WTC11 (cell line): ENCODE measurements around the gene PEAK3. TPM values are rescaled to one million over a fixed set of nuclear protein-coding genes. Genes with fewer than 3 reads are reported as not detected.

Experiments used
- ELF4 ChIP-seq: sonication (generic); formaldehyde crosslinking; IDR thresholded peaks from 2 replicates; pipeline ENCODE4 v1.8.1; 2022; ENCODE audit warnings: low read depth, mild to moderate bottlenecking, moderate library complexity, missing genetic modification reagents
- GABPB1 ChIP-seq: sonication (generic); formaldehyde crosslinking; IDR thresholded peaks from 2 replicates; pipeline ENCODE4 v1.8.1; 2023; ENCODE audit warnings: mild to moderate bottlenecking, missing genetic modification reagents
- IRF2 ChIP-seq: sonication (generic); formaldehyde crosslinking; IDR thresholded peaks from 2 replicates; pipeline ENCODE4 v1.8.0; 2022; ENCODE audit warnings: low read depth, missing genetic modification reagents, borderline replicate concordance
- KAT7 ChIP-seq: sonication (generic); formaldehyde crosslinking; IDR thresholded peaks from 2 replicates; pipeline ENCODE4 v1.8.1; 2023; ENCODE audit warnings: missing genetic modification reagents, mild to moderate bottlenecking, borderline replicate concordance
- NR2C2 ChIP-seq: sonication (generic); formaldehyde crosslinking; IDR thresholded peaks from 2 replicates; pipeline ENCODE4 v1.8.0; 2022; ENCODE audit warnings: mild to moderate bottlenecking, missing genetic modification reagents
- NR3C1 ChIP-seq: sonication (generic); formaldehyde crosslinking; conservative IDR thresholded peaks from 2 replicates; pipeline ENCODE4 v1.8.1; 2023; ENCODE audit warnings: low read depth, mild to moderate bottlenecking, missing genetic modification reagents
- SP1 ChIP-seq: sonication (generic); formaldehyde crosslinking; conservative IDR thresholded peaks from 2 replicates; pipeline ENCODE4 v1.8.1; 2022; ENCODE audit warnings: missing genetic modification reagents
- TEAD1 ChIP-seq: sonication (generic); formaldehyde crosslinking; IDR thresholded peaks from 2 replicates; pipeline ENCODE4 v1.8.0; 2022; ENCODE audit warnings: mild to moderate bottlenecking, missing genetic modification reagents
- total RNA-seq: library from RNA; stranded (reverse); gene quantifications from 3 replicates; pipeline ENCODE4 v1.2.3, GENCODE V29; 2021
- TF ChIP-seq, protein P1 (sequence below): sonication (generic); formaldehyde crosslinking; IDR thresholded peaks from 2 replicates; pipeline ENCODE4 v1.8.1; 2023; ENCODE audit warnings: mild to moderate bottlenecking, moderate library complexity, missing genetic modification reagents
- TF ChIP-seq, protein P2 (sequence below): sonication (generic); formaldehyde crosslinking; IDR thresholded peaks from 2 replicates; pipeline ENCODE4 v1.8.1; 2023; ENCODE audit warnings: mild to moderate bottlenecking, missing genetic modification reagents, borderline replicate concordance
- TF ChIP-seq, protein P3 (sequence below): sonication (generic); formaldehyde crosslinking; IDR thresholded peaks from 2 replicates; pipeline ENCODE4 v1.8.0; 2023; ENCODE audit warnings: missing genetic modification reagents, mild to moderate bottlenecking, borderline replicate concordance
- TF ChIP-seq, protein P4 (sequence below): sonication (generic); formaldehyde crosslinking; IDR thresholded peaks from 2 replicates; pipeline ENCODE4 v1.8.1; 2023; ENCODE audit warnings: mild to moderate bottlenecking, missing genetic modification reagents
- TF ChIP-seq, protein P5 (sequence below): sonication (generic); formaldehyde crosslinking; IDR thresholded peaks from 2 replicates; pipeline ENCODE4 v1.8.1; 2022; ENCODE audit warnings: missing genetic modification reagents, borderline replicate concordance
- TF ChIP-seq, protein P6 (sequence below): fragments of 200-600 bp; IDR thresholded peaks from 2 replicates; pipeline ENCODE4 v1.8.0; 2022; ENCODE audit warnings: antibody characterized with exemption

PEAK3 gene
- total RNA-seq, 1 experiment from 2014 or later = not detected

DNA sequence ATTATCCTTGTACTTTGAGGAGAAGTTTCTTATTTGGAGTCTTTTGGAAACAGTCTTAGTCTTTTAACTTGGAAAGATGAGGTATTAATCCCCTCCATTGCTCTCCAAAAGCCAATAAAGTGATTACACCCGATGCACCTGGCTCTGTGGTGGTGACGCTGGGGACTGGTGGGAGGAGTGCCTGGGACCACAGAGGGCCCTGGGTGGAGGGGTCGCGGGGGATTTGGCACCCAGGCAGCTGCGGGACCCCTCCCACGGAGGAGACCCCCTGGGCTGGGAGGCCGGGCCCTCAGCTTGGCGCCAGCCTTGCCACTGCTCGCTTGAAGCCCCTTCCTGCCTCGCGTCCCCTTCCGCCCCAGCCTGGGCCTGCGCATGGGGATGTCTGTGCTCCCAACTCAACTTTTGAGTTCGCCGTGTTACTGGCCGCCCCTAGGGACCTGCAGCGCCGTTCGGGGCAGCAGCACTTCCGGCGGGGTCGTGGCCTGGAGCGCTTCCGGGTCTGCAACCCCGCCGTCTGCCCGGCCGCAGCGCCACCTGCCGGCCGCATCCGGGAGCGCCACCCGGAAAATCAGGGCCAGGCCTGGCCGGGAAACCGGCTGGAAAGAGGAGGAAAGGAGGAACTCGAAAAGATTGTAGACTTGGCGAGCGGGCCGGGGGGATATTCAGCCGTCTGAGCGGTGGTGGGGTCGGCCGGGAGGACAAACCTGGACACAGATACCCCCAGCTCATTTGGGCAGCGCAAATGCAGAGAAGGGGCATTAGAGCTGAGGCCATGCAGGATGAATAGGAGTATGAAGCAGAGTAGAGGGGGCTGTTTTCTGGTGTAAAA is 8.4 kb downstream of the PEAK3 start (continued):
- TF ChIP-seq NR3C1 (CRISPR knock-in tag) (peak; percentile 86; the same call in 1 of the 2 replicates), TEAD1 (CRISPR knock-in tag) (peak; percentile 72), KAT7 (CRISPR knock-in tag) (peak; percentile 69; the same call in 1 of the 2 replicates), GABPB1 (CRISPR knock-in tag) (peak; percentile 78), SP1 (peak; percentile 73; the same call in 1 of the 2 replicates), NR2C2 (CRISPR knock-in tag) (peak; percentile 94), IRF2 (CRISPR knock-in tag) (no peak), ELF4 (CRISPR knock-in tag) (0 out of 2 replicates have a peak, but pooled peaks have one; percentile 49)
- TF ChIP-seq, protein P1, sequence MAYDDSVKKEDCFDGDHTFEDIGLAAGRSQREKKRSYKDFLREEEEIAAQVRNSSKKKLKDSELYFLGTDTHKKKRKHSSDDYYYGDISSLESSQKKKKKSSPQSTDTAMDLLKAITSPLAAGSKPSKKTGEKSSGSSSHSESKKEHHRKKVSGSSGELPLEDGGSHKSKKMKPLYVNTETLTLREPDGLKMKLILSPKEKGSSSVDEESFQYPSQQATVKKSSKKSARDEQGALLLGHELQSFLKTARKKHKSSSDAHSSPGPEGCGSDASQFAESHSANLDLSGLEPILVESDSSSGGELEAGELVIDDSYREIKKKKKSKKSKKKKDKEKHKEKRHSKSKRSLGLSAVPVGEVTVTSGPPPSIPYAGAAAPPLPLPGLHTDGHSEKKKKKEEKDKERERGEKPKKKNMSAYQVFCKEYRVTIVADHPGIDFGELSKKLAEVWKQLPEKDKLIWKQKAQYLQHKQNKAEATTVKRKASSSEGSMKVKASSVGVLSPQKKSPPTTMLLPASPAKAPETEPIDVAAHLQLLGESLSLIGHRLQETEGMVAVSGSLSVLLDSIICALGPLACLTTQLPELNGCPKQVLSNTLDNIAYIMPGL = peak; percentile 92
- TF ChIP-seq, protein P2, sequence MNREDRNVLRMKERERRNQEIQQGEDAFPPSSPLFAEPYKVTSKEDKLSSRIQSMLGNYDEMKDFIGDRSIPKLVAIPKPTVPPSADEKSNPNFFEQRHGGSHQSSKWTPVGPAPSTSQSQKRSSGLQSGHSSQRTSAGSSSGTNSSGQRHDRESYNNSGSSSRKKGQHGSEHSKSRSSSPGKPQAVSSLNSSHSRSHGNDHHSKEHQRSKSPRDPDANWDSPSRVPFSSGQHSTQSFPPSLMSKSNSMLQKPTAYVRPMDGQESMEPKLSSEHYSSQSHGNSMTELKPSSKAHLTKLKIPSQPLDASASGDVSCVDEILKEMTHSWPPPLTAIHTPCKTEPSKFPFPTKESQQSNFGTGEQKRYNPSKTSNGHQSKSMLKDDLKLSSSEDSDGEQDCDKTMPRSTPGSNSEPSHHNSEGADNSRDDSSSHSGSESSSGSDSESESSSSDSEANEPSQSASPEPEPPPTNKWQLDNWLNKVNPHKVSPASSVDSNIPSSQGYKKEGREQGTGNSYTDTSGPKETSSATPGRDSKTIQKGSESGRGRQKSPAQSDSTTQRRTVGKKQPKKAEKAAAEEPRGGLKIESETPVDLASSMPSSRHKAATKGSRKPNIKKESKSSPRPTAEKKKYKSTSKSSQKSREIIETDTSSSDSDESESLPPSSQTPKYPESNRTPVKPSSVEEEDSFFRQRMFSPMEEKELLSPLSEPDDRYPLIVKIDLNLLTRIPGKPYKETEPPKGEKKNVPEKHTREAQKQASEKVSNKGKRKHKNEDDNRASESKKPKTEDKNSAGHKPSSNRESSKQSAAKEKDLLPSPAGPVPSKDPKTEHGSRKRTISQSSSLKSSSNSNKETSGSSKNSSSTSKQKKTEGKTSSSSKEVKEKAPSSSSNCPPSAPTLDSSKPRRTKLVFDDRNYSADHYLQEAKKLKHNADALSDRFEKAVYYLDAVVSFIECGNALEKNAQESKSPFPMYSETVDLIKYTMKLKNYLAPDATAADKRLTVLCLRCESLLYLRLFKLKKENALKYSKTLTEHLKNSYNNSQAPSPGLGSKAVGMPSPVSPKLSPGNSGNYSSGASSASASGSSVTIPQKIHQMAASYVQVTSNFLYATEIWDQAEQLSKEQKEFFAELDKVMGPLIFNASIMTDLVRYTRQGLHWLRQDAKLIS = no peak
- TF ChIP-seq, protein P3, sequence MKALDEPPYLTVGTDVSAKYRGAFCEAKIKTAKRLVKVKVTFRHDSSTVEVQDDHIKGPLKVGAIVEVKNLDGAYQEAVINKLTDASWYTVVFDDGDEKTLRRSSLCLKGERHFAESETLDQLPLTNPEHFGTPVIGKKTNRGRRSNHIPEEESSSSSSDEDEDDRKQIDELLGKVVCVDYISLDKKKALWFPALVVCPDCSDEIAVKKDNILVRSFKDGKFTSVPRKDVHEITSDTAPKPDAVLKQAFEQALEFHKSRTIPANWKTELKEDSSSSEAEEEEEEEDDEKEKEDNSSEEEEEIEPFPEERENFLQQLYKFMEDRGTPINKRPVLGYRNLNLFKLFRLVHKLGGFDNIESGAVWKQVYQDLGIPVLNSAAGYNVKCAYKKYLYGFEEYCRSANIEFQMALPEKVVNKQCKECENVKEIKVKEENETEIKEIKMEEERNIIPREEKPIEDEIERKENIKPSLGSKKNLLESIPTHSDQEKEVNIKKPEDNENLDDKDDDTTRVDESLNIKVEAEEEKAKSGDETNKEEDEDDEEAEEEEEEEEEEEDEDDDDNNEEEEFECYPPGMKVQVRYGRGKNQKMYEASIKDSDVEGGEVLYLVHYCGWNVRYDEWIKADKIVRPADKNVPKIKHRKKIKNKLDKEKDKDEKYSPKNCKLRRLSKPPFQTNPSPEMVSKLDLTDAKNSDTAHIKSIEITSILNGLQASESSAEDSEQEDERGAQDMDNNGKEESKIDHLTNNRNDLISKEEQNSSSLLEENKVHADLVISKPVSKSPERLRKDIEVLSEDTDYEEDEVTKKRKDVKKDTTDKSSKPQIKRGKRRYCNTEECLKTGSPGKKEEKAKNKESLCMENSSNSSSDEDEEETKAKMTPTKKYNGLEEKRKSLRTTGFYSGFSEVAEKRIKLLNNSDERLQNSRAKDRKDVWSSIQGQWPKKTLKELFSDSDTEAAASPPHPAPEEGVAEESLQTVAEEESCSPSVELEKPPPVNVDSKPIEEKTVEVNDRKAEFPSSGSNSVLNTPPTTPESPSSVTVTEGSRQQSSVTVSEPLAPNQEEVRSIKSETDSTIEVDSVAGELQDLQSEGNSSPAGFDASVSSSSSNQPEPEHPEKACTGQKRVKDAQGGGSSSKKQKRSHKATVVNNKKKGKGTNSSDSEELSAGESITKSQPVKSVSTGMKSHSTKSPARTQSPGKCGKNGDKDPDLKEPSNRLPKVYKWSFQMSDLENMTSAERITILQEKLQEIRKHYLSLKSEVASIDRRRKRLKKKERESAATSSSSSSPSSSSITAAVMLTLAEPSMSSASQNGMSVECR (CRISPR knock-in tag) = 0 out of 2 replicates have a peak, but pooled peaks have one; percentile 72
- TF ChIP-seq, protein P4, sequence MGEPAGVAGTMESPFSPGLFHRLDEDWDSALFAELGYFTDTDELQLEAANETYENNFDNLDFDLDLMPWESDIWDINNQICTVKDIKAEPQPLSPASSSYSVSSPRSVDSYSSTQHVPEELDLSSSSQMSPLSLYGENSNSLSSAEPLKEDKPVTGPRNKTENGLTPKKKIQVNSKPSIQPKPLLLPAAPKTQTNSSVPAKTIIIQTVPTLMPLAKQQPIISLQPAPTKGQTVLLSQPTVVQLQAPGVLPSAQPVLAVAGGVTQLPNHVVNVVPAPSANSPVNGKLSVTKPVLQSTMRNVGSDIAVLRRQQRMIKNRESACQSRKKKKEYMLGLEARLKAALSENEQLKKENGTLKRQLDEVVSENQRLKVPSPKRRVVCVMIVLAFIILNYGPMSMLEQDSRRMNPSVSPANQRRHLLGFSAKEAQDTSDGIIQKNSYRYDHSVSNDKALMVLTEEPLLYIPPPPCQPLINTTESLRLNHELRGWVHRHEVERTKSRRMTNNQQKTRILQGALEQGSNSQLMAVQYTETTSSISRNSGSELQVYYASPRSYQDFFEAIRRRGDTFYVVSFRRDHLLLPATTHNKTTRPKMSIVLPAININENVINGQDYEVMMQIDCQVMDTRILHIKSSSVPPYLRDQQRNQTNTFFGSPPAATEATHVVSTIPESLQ (CRISPR knock-in tag) = 0 out of 2 replicates have a peak, but pooled peaks have one; percentile 78
- TF ChIP-seq, protein P5, sequence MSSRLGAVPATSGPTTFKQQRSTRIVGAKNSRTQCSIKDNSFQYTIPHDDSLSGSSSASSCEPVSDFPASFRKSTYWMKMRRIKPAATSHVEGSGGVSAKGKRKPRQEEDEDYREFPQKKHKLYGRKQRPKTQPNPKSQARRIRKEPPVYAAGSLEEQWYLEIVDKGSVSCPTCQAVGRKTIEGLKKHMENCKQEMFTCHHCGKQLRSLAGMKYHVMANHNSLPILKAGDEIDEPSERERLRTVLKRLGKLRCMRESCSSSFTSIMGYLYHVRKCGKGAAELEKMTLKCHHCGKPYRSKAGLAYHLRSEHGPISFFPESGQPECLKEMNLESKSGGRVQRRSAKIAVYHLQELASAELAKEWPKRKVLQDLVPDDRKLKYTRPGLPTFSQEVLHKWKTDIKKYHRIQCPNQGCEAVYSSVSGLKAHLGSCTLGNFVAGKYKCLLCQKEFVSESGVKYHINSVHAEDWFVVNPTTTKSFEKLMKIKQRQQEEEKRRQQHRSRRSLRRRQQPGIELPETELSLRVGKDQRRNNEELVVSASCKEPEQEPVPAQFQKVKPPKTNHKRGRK (CRISPR knock-in tag) = no peak
- TF ChIP-seq, protein P6, sequence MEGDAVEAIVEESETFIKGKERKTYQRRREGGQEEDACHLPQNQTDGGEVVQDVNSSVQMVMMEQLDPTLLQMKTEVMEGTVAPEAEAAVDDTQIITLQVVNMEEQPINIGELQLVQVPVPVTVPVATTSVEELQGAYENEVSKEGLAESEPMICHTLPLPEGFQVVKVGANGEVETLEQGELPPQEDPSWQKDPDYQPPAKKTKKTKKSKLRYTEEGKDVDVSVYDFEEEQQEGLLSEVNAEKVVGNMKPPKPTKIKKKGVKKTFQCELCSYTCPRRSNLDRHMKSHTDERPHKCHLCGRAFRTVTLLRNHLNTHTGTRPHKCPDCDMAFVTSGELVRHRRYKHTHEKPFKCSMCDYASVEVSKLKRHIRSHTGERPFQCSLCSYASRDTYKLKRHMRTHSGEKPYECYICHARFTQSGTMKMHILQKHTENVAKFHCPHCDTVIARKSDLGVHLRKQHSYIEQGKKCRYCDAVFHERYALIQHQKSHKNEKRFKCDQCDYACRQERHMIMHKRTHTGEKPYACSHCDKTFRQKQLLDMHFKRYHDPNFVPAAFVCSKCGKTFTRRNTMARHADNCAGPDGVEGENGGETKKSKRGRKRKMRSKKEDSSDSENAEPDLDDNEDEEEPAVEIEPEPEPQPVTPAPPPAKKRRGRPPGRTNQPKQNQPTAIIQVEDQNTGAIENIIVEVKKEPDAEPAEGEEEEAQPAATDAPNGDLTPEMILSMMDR = peak; percentile 95
